HEK293T (cell line): Measurements from ENCODE around the gene CPSF7.

ENCODE experiments used
- CTCF ChIA-PET: fragments of 350-600 bp; formaldehyde crosslinking; extraction: SDS; loops from one replicate; lab custom pipeline; 2021; ENCODE audit warnings: antibody characterized with exemption, inconsistent platforms; lab: Yijun Ruan, JAX
- POLR2A ChIA-PET: fragments of 350-600 bp; formaldehyde crosslinking; extraction: SDS; loops from one replicate; lab custom pipeline; 2020; ENCODE audit warnings: antibody characterized with exemption, inconsistent platforms; lab: Yijun Ruan, JAX
- DNase-seq: peaks from one replicate; pipeline ENCODE4 v3.0.0; 2012; ENCODE audit warnings: mixed read lengths; ENCODE audit errors: extremely low spot score
- ARNT ChIP-seq: fragments of 450-650 bp; IDR thresholded peaks from 2 replicates; pipeline ENCODE4 v1.6.1; 2017; ENCODE audit warnings: mild to moderate bottlenecking
- BHLHE40 ChIP-seq: fragments of 450-650 bp; IDR thresholded peaks from 2 replicates; pipeline ENCODE4 v1.6.1; 2016; ENCODE audit warnings: mild to moderate bottlenecking, moderate library complexity, borderline replicate concordance
- CTBP1 ChIP-seq: fragments of 450-650 bp; IDR thresholded peaks from 2 replicates; pipeline ENCODE4 v1.6.1; 2016; ENCODE audit warnings: borderline replicate concordance
- ELF4 ChIP-seq: fragments of 450-650 bp; IDR thresholded peaks from 2 replicates; pipeline ENCODE4 v1.6.1; 2017; ENCODE audit warnings: antibody characterized with exemption
- FOXA1 ChIP-seq: fragments of 450-650 bp; IDR thresholded peaks from 2 replicates; pipeline ENCODE4 v1.6.1; 2016; ENCODE audit warnings: mild to moderate bottlenecking
- FOXK2 ChIP-seq: fragments of 450-650 bp; IDR thresholded peaks from 2 replicates; pipeline ENCODE4 v1.6.1; 2016; ENCODE audit warnings: mild to moderate bottlenecking
- FOXM1 ChIP-seq: fragments of 450-650 bp; IDR thresholded peaks from 2 replicates; pipeline ENCODE4 v1.6.1; 2017; ENCODE audit warnings: mild to moderate bottlenecking, borderline replicate concordance
- HDGF ChIP-seq: fragments of 450-650 bp; IDR thresholded peaks from 2 replicates; pipeline ENCODE4 v1.6.1; 2017; ENCODE audit warnings: antibody characterized with exemption, borderline replicate concordance
- L3MBTL2 ChIP-seq: fragments of 450-650 bp; conservative IDR thresholded peaks from 2 replicates; pipeline ENCODE4 v1.6.1; 2016; ENCODE audit warnings: mild to moderate bottlenecking
- LEF1 ChIP-seq: fragments of 450-650 bp; IDR thresholded peaks from 2 replicates; pipeline ENCODE4 v1.6.1; 2017; ENCODE audit warnings: mild to moderate bottlenecking, borderline replicate concordance
- NFRKB ChIP-seq: fragments of 450-650 bp; IDR thresholded peaks from 2 replicates; pipeline ENCODE4 v1.6.1; 2016; ENCODE audit warnings: mild to moderate bottlenecking, moderate library complexity
- SP1 ChIP-seq: fragments of 450-650 bp; IDR thresholded peaks from 2 replicates; pipeline ENCODE4 v1.6.1; 2017
- SUZ12 ChIP-seq: fragments of 450-650 bp; IDR thresholded peaks from 2 replicates; pipeline ENCODE4 v1.6.1; 2016; ENCODE audit warnings: mild to moderate bottlenecking
- TARDBP ChIP-seq: fragments of 450-650 bp; IDR thresholded peaks from 2 replicates; pipeline ENCODE4 v1.6.1; 2016
- ZNF384 ChIP-seq: fragments of 450-650 bp; IDR thresholded peaks from 2 replicates; pipeline ENCODE4 v1.6.1; 2016
- TF ChIP-seq, protein P1 (sequence below): fragments of 450-650 bp; IDR thresholded peaks from 2 replicates; pipeline ENCODE4 v1.6.1; 2016

Gene CPSF7

DNA sequence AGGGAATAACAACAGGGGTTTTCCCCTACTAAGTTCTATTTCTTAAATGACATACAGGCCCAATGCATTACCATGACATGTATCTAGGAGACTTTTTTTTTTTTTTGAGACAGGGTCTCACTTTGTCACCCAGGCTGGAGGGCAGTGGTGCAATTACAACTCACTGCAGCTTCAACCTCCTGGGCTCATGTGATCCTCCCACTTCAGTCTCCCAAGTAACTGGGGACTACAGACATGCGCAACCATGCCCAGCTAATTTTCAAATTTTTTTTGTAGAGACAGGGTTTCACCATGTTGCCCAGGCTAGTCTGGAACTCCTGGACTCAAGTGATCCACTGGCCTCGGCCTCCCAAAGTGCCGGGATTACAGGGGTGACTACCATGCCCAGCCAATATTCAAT lies 7.5 kb downstream of the CPSF7 start:
- CTCF ChIA-PET: no interaction called here
- DNase-seq: no peak
- POLR2A ChIA-PET: interaction anchor here (0.9 kb wide), 1 partner anchor 11 kb away, joined by 5 read pairs; no protein-coding TSS in a partner anchor
- no peak for TF ChIP-seq FOXM1
- TF ChIP-seq, protein P1, sequence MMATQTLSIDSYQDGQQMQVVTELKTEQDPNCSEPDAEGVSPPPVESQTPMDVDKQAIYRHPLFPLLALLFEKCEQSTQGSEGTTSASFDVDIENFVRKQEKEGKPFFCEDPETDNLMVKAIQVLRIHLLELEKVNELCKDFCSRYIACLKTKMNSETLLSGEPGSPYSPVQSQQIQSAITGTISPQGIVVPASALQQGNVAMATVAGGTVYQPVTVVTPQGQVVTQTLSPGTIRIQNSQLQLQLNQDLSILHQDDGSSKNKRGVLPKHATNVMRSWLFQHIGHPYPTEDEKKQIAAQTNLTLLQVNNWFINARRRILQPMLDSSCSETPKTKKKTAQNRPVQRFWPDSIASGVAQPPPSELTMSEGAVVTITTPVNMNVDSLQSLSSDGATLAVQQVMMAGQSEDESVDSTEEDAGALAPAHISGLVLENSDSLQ: no peak
- no peak for TF ChIP-seq BHLHE40
- TF ChIP-seq FOXA1: no peak
- no peak for TF ChIP-seq CTBP1
- no peak for TF ChIP-seq TARDBP
- no peak for TF ChIP-seq FOXK2
- no peak for TF ChIP-seq SP1
- TF ChIP-seq SUZ12: no peak
- no peak for TF ChIP-seq LEF1
- TF ChIP-seq HDGF: no peak
- no peak for TF ChIP-seq L3MBTL2
- TF ChIP-seq ARNT: no peak
- TF ChIP-seq ELF4: no peak
- TF ChIP-seq NFRKB: no peak
- no peak for TF ChIP-seq ZNF384

GRCh38 chr11:61418136-61418535 lies 11.6 kb downstream of the CPSF7 start:
- no peak for DNase-seq
- TF ChIP-seq SP1 (no peak), HDGF (no peak), FOXA1 (no peak), BHLHE40 (no peak), SUZ12 (no peak), TARDBP (no peak), FOXK2 (no peak), ELF4 (no peak), NFRKB (no peak), ARNT (no peak), ZNF384 (no peak), L3MBTL2 (no peak), CTBP1 (no peak), FOXM1 (no peak), LEF1 (no peak)
- TF ChIP-seq, protein P1: no peak
- POLR2A ChIA-PET: interaction anchor here (2.0 to 2.2 kb wide), 2 partner anchors 11 to 26 kb away, joined by 4 to 17 read pairs; partner anchors contain the start of genes CPSF7, SDHAF2 and TMEM216
- CTCF ChIA-PET: no interaction called here

DNA sequence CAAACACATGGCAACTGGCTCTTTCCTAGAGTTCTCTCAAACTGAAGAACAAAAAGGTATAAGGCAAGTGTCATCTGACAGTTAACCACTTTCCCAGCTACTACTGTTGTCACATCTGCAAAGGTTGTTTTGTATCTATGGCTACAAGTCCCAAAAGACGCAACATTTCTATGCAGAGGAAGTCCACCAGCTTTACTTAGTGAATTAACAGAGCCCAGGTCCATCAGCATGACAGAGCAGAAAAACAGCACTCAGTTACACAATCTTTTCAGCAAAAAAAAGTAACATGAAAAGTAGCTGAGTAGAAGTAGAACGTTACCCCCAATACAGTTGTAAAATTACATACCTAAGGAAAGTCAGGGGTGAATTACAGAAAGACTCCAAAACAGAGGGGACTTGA lies 12.1 kb downstream of the CPSF7 start:
- no peak for TF ChIP-seq SUZ12
- no peak for TF ChIP-seq LEF1
- no peak for TF ChIP-seq CTBP1
- TF ChIP-seq SP1: no peak
- TF ChIP-seq ELF4: no peak
- TF ChIP-seq BHLHE40: no peak
- TF ChIP-seq ARNT: no peak
- no peak for TF ChIP-seq FOXK2
- no peak for TF ChIP-seq L3MBTL2
- no peak for TF ChIP-seq FOXM1
- TF ChIP-seq, protein P1: no peak
- CTCF ChIA-PET: no interaction called here
- no peak for DNase-seq
- POLR2A ChIA-PET: interaction anchor here (2.0 to 2.2 kb wide), 2 partner anchors 12 to 25 kb away, joined by 4 to 17 read pairs; partner anchors contain the start of genes CPSF7, SDHAF2 and TMEM216

GRCh38 chr11:61416941-61417340 lies 12.8 kb downstream of the CPSF7 start:
- ChIA-PET POLR2A (interaction anchor here (2.2 kb wide), 1 partner anchor 13 kb away, joined by 17 read pairs; the partner anchor contains the start of genes CPSF7 and SDHAF2), CTCF (interaction anchor here (0.7 kb wide), 1 partner anchor 61 kb away, joined by 3 read pairs; no protein-coding TSS in a partner anchor)
- TF ChIP-seq FOXK2 (no peak), NFRKB (no peak), CTBP1 (no peak), HDGF (no peak), FOXA1 (no peak), LEF1 (no peak), SUZ12 (no peak), L3MBTL2 (no peak), SP1 (no peak), ELF4 (no peak), ARNT (no peak), TARDBP (no peak), ZNF384 (no peak), FOXM1 (no peak), BHLHE40 (no peak)
- TF ChIP-seq, protein P1: no peak
- no peak for DNase-seq

- POLR2A ChIA-PET: no interaction called here
- DNase-seq: no peak
- TF ChIP-seq TARDBP (no peak), BHLHE40 (no peak), HDGF (no peak), ELF4 (no peak), FOXK2 (no peak), ARNT (no peak), ZNF384 (no peak), CTBP1 (no peak), SUZ12 (no peak), FOXM1 (no peak), L3MBTL2 (no peak), FOXA1 (no peak), LEF1 (no peak), SP1 (no peak)
- CTCF ChIA-PET: no interaction called here
Measured at GRCh38 chr11:61415381-61415780, 14.4 kb downstream of the CPSF7 start.
